Measurements from ENCODE around the gene LMCD1.

The LMCD1 gene

DNA sequence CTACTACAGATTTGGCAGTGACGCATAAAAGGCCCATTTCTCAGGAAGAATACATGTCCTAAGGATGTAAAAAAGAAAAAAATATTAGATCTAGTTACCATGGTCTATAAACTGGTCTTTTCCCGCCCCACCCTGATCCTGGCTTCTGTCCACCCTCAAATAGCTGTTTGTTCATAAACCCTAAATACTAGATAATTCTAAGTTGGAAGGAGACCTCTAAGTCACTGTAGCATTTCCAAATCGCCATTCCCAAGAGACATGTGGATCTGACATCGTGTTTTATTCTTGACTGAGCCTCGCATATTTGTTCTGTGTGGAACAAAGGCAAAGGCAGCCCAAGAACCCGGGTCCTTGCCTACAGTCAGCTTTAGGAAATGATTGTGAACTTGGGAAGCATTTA is 49.0 kb downstream of the LMCD1 start:
- TF ChIP-seq TAF1 (IDR thresholded peaks at IDR 0.05; ENCODE audit: low read depth) (no peak), NFIC (IDR thresholded peaks at IDR 0.05) (no peak), RAD21 (IDR thresholded peaks at IDR 0.05; ENCODE audit: low read depth) (no peak), TCF12 (IDR thresholded peaks at IDR 0.05; ENCODE audit: low read depth) (no peak), EGR1 (IDR thresholded peaks at IDR 0.05) (no peak)
- TF ChIP-seq, protein P1, sequence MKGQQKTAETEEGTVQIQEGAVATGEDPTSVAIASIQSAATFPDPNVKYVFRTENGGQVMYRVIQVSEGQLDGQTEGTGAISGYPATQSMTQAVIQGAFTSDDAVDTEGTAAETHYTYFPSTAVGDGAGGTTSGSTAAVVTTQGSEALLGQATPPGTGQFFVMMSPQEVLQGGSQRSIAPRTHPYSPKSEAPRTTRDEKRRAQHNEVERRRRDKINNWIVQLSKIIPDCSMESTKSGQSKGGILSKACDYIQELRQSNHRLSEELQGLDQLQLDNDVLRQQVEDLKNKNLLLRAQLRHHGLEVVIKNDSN (IDR thresholded peaks at IDR 0.05), result no peak

GRCh38 chr3:8552223-8552762 is 50.7 kb downstream of the LMCD1 start:
- no peak for TF ChIP-seq CEBPB (IDR thresholded peaks at IDR 0.05)
- no peak for TF ChIP-seq CREB1 (IDR thresholded peaks at IDR 0.05; ENCODE audit: low read depth)
- TF ChIP-seq TEAD4 (IDR thresholded peaks at IDR 0.05), result no peak
- TF ChIP-seq EGR1 (IDR thresholded peaks at IDR 0.05), result no peak
- TF ChIP-seq EP300 (IDR thresholded peaks at IDR 0.05; ENCODE audit: borderline replicate concordance), result no peak
- no peak for TF ChIP-seq NFIC (IDR thresholded peaks at IDR 0.05)
- no peak for TF ChIP-seq YY1 (IDR thresholded peaks at IDR 0.05; ENCODE audit: low read depth)
- TF ChIP-seq FOXM1 (IDR thresholded peaks at IDR 0.05; ENCODE audit: borderline replicate concordance, low read depth), result no peak
- TF ChIP-seq, protein P2, sequence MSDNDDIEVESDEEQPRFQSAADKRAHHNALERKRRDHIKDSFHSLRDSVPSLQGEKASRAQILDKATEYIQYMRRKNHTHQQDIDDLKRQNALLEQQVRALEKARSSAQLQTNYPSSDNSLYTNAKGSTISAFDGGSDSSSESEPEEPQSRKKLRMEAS (IDR thresholded peaks at IDR 0.05), result no peak
- no peak for TF ChIP-seq RAD21 (IDR thresholded peaks at IDR 0.05; ENCODE audit: low read depth)
- no peak for TF ChIP-seq TCF12 (IDR thresholded peaks at IDR 0.05; ENCODE audit: low read depth)

DNA sequence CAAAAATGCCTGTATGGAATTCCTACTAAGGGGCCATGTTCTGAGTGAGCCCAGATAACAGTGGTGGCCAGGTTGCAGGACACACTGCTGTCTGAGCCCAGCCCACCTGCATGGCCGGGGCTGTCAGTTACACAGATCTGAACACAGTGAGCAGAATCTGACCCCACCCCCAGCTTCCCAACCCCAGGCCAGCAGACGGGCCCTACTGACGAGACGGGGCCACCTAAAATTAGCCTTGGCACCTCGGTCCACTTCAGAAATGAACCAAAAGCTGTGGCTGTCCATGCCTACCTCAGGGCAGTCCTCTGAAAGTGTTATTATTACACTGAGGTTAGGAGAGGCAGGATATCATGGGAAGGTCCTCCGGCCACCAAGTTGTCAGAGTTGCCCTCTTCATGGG is 51.8 kb downstream of the LMCD1 start:
- TF ChIP-seq EP300 (IDR thresholded peaks at IDR 0.05; ENCODE audit: borderline replicate concordance) (no peak), NFIC (IDR thresholded peaks at IDR 0.05) (no peak), CREB1 (IDR thresholded peaks at IDR 0.05; ENCODE audit: low read depth) (no peak), EGR1 (IDR thresholded peaks at IDR 0.05) (no peak), FOXM1 (IDR thresholded peaks at IDR 0.05; ENCODE audit: borderline replicate concordance, low read depth) (no peak), CEBPB (IDR thresholded peaks at IDR 0.05) (no peak), TCF12 (IDR thresholded peaks at IDR 0.05; ENCODE audit: low read depth) (no peak), TAF1 (IDR thresholded peaks at IDR 0.05; ENCODE audit: low read depth) (no peak), RAD21 (IDR thresholded peaks at IDR 0.05; ENCODE audit: low read depth) (no peak), YY1 (IDR thresholded peaks at IDR 0.05; ENCODE audit: low read depth) (no peak), TEAD4 (IDR thresholded peaks at IDR 0.05) (no peak), ZBTB7A (IDR thresholded peaks at IDR 0.05; ENCODE audit: low read depth) (no peak)
- TF ChIP-seq, protein P3, sequence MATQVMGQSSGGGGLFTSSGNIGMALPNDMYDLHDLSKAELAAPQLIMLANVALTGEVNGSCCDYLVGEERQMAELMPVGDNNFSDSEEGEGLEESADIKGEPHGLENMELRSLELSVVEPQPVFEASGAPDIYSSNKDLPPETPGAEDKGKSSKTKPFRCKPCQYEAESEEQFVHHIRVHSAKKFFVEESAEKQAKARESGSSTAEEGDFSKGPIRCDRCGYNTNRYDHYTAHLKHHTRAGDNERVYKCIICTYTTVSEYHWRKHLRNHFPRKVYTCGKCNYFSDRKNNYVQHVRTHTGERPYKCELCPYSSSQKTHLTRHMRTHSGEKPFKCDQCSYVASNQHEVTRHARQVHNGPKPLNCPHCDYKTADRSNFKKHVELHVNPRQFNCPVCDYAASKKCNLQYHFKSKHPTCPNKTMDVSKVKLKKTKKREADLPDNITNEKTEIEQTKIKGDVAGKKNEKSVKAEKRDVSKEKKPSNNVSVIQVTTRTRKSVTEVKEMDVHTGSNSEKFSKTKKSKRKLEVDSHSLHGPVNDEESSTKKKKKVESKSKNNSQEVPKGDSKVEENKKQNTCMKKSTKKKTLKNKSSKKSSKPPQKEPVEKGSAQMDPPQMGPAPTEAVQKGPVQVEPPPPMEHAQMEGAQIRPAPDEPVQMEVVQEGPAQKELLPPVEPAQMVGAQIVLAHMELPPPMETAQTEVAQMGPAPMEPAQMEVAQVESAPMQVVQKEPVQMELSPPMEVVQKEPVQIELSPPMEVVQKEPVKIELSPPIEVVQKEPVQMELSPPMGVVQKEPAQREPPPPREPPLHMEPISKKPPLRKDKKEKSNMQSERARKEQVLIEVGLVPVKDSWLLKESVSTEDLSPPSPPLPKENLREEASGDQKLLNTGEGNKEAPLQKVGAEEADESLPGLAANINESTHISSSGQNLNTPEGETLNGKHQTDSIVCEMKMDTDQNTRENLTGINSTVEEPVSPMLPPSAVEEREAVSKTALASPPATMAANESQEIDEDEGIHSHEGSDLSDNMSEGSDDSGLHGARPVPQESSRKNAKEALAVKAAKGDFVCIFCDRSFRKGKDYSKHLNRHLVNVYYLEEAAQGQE (IDR thresholded peaks at IDR 0.05; ENCODE audit: low read depth), result no peak
- TF ChIP-seq, protein P2 (IDR thresholded peaks at IDR 0.05), result no peak
- TF ChIP-seq, protein P1 (IDR thresholded peaks at IDR 0.05), result no peak

DNA sequence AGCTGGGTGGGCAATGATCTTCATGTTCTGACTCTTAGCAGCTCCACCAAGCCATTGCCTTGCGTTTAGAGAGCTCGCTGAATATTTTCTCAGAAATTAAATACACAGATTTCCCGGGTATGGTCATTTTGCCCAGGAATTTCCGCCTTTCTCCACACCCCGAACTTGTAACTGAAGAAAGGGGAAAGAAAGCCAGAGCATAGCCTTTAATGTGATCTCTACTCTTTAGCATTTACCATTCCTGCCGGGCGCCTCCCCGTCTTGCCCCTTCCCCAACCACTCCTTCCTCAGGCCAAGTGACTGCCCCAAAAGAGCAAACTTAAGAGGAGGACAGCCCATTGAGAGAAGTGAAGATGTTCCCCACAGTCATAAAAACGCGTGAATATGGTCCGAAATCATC is 53.1 kb downstream of the LMCD1 start:
- TF ChIP-seq YY1 (IDR thresholded peaks at IDR 0.05; ENCODE audit: low read depth) (no peak), FOXM1 (IDR thresholded peaks at IDR 0.05; ENCODE audit: borderline replicate concordance, low read depth) (no peak), RAD21 (IDR thresholded peaks at IDR 0.05; ENCODE audit: low read depth) (no peak), TEAD4 (IDR thresholded peaks at IDR 0.05) (no peak), TCF12 (IDR thresholded peaks at IDR 0.05; ENCODE audit: low read depth) (no peak)

GRCh38 chr3:8555113-8555661 is 53.6 kb downstream of the LMCD1 start:
- TF ChIP-seq YY1 (IDR thresholded peaks at IDR 0.05; ENCODE audit: low read depth) (no peak), ZBTB7A (IDR thresholded peaks at IDR 0.05; ENCODE audit: low read depth) (no peak), EGR1 (IDR thresholded peaks at IDR 0.05) (no peak), TCF12 (IDR thresholded peaks at IDR 0.05; ENCODE audit: low read depth) (no peak), RAD21 (IDR thresholded peaks at IDR 0.05; ENCODE audit: low read depth) (no peak), EP300 (IDR thresholded peaks at IDR 0.05; ENCODE audit: borderline replicate concordance) (no peak), CEBPB (IDR thresholded peaks at IDR 0.05) (no peak), TAF1 (IDR thresholded peaks at IDR 0.05; ENCODE audit: low read depth) (no peak)
- TF ChIP-seq, protein P2 (IDR thresholded peaks at IDR 0.05), result no peak
- TF ChIP-seq, protein P1 (IDR thresholded peaks at IDR 0.05), result no peak

- no peak for TF ChIP-seq TEAD4 (IDR thresholded peaks at IDR 0.05)
- TF ChIP-seq, protein P2 (IDR thresholded peaks at IDR 0.05), result no peak
- no peak for TF ChIP-seq TAF1 (IDR thresholded peaks at IDR 0.05; ENCODE audit: low read depth)
- TF ChIP-seq, protein P1 (IDR thresholded peaks at IDR 0.05), result no peak
- TF ChIP-seq TCF12 (IDR thresholded peaks at IDR 0.05; ENCODE audit: low read depth), result no peak
- TF ChIP-seq FOXM1 (IDR thresholded peaks at IDR 0.05; ENCODE audit: borderline replicate concordance, low read depth), result no peak
- no peak for TF ChIP-seq ZBTB7A (IDR thresholded peaks at IDR 0.05; ENCODE audit: low read depth)
These were observed 54.3 kb downstream of the LMCD1 start for GRCh38 chr3:8555725-8556472.

Data from Ishikawa (cell line).